ENCODE measurements around the gene RDH16. TPM values are rescaled to one million over a fixed set of nuclear protein-coding genes. Genes with fewer than 3 reads are reported as not detected.
A peak's percentile ranks its signal among the peaks of the same experiment; 100 is the strongest.

RDH16 gene
- total RNA-seq, 1 experiment from 2014 or later, result 0.39 TPM

DNA sequence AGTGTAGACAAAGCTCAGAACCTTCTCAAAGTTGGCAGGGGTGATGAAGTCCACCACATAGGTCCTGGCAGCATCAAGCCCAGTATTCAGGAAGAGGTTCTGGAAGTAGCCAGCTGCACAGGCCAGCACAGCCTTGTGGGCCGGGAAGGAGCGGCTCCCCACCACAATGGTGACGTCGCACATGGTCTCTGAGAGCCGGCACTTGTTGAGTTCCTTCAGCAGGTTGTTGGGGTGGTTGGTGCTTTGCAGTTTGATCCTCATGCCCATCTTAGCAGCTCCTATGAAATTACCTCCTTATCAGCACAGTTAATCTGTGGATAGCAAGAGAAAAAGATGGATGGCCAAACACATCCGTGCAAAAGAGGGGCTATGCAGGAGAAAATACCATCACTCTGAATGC is 47.2 kb upstream of the RDH16 start:
- Histone ChIP-seq H3K4me1 (ENCODE audit: insufficient read depth, low read length) (0 out of 2 replicates have a peak, but pooled peaks cover 3% of the 10 kb centered on the region), H3K4me2 (ENCODE audit: insufficient read depth, insufficient read length, low read length) (no peak overlapping the region), H2AK5ac (ENCODE audit: insufficient read length, low read length) (no peak overlapping the region), H3K56ac (ENCODE audit: insufficient read length, low read depth, low read length) (no peak overlapping the region), H2BK120ac (ENCODE audit: low read depth, low read length, poor library complexity, severe bottlenecking) (no peak overlapping the region), H4K8ac (replicated peaks; ENCODE audit: insufficient read length, low read depth, low read length) (no peak overlapping the region), H3K14ac (ENCODE audit: insufficient read depth, low read length) (no peak overlapping the region), H3K4ac (ENCODE audit: low read depth, low read length) (no peak overlapping the region), H3K27ac (ENCODE audit: insufficient read length, low read depth, low read length) (no peak overlapping the region), H3K79me1 (ENCODE audit: insufficient read depth, low read depth, low read length, poor library complexity, severe bottlenecking) (peaks cover 14% of the 10 kb centered on the region), H3K27me3 (ENCODE audit: insufficient read depth, low read length) (no peaks in the 10 kb centered on the region), H3K18ac (ENCODE audit: insufficient read length, low read depth, low read length) (no peak overlapping the region), H2AFZ (ENCODE audit: low read length) (no peak overlapping the region), H2BK20ac (ENCODE audit: low read depth, low read length, poor library complexity, severe bottlenecking) (no peak overlapping the region), H3K23ac (ENCODE audit: insufficient read length, low read depth, low read length) (no peak overlapping the region), H2BK15ac (ENCODE audit: low read depth, low read length) (no peak overlapping the region), H3K9ac (ENCODE audit: extremely low read depth, insufficient read length, low read length) (no peak overlapping the region), H3K79me2 (ENCODE audit: insufficient read depth, low read length) (peaks cover 3% of the 10 kb centered on the region; the same call in 1 of the 2 replicates), H3K9me3 (ENCODE audit: control insufficient read depth, low read depth, low read length) (no peaks in the 10 kb centered on the region), H4K20me1 (ENCODE audit: control insufficient read depth, insufficient read depth, insufficient read length) (no peaks in the 10 kb centered on the region), H4K5ac (ENCODE audit: insufficient read length, low read depth, low read length) (no peak overlapping the region), H4K91ac (ENCODE audit: insufficient read length, low read depth, low read length) (no peak overlapping the region), H2BK5ac (ENCODE audit: insufficient read length, low read length) (no peak overlapping the region), H3T11ph (ENCODE audit: low read length) (no peak overlapping the region), H3K23me2 (ENCODE audit: insufficient read length, low read depth, low read length, poor library complexity, severe bottlenecking) (no peaks in the 10 kb centered on the region), H2BK12ac (ENCODE audit: insufficient read length, low read depth, low read length) (no peak overlapping the region)
- Mint-ChIP-seq H3K27ac (no peak overlapping the region), H3K36me3 (ENCODE audit: insufficient read depth in 1 of 3, low read depth in 3 of 3) (peaks cover 25 to 50% (median 48%) of the 10 kb centered on the region in 3 experiments; a peak in 6 of 7 replicates), H3K4me1 (peaks cover 29 to 35% of the 10 kb centered on the region in 2 experiments), H3K4me3 (peak overlapping the region; percentile 91 to 93; a peak in 4 of 5 replicates), H3K9me3 (no peaks in the 10 kb centered on the region), H3K27me3 (ENCODE audit: low read depth) (no peaks in the 10 kb centered on the region; the same call in 1 of the 2 replicates)
- WGBS (ENCODE audit: extremely low coverage, insufficient read length, low lambda C conversion rate), result no CpG with 5 or more reads among the region's 6 CpGs
- no peak for DNase-seq
- TF ChIP-seq, protein P1, sequence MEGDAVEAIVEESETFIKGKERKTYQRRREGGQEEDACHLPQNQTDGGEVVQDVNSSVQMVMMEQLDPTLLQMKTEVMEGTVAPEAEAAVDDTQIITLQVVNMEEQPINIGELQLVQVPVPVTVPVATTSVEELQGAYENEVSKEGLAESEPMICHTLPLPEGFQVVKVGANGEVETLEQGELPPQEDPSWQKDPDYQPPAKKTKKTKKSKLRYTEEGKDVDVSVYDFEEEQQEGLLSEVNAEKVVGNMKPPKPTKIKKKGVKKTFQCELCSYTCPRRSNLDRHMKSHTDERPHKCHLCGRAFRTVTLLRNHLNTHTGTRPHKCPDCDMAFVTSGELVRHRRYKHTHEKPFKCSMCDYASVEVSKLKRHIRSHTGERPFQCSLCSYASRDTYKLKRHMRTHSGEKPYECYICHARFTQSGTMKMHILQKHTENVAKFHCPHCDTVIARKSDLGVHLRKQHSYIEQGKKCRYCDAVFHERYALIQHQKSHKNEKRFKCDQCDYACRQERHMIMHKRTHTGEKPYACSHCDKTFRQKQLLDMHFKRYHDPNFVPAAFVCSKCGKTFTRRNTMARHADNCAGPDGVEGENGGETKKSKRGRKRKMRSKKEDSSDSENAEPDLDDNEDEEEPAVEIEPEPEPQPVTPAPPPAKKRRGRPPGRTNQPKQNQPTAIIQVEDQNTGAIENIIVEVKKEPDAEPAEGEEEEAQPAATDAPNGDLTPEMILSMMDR (conservative IDR thresholded peaks at IDR 0.05), result no peak
